NCI-H2171 (cell line): ENCODE data around the gene OR8B4.
"Not testable (repeated sequence)": the region's sequence is repeated elsewhere in the genome, so short reads cannot be mapped to it uniquely, and the experiment has no call there.

Source experiments
- DNase-seq: peaks from one replicate; lab custom pipeline; 2025; lab: John Stamatoyannopoulos, UW

The OR8B4 gene

DNA sequence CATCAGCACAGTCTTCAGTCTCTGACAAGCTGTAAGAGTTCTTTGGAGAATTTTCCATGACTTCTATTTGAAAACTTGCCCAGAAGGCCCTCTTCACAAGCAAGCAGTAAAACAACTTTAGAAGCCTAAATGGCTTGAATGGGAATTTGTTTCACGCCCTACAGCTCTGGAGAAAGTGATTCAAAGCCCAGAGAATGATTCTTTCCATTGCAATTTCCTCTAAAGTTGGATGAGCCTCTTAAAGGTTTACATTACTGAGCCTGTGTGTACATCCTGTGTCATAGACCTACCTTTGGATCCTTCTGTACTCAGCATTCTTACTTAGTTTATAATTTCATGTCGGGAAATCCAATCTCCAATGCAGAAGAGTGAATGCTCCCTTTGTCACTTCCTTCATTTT lies 19.1 kb downstream of the OR8B4 start:
- DNase-seq, result no peak

DNA sequence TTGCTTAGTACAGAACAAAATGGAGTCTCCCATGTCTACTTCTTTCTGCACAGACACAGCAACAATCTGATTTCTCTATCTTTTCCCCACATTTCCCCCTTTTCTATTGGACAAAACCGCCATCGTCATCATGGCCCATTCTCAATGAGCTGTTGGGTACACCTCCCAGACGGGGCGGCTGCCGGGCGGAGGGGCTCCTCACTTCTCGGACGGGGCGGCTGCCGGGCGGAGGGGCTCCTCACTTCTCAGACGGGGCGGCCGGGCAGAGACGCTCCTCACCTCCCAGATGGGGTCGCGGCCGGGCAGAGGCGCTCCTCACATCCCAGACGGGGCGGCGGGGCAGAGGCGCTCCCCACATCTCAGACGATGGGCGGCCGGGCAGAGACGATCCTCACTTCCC lies 21.5 kb downstream of the OR8B4 start:
- DNase-seq, result not testable (repeated sequence)

DNA sequence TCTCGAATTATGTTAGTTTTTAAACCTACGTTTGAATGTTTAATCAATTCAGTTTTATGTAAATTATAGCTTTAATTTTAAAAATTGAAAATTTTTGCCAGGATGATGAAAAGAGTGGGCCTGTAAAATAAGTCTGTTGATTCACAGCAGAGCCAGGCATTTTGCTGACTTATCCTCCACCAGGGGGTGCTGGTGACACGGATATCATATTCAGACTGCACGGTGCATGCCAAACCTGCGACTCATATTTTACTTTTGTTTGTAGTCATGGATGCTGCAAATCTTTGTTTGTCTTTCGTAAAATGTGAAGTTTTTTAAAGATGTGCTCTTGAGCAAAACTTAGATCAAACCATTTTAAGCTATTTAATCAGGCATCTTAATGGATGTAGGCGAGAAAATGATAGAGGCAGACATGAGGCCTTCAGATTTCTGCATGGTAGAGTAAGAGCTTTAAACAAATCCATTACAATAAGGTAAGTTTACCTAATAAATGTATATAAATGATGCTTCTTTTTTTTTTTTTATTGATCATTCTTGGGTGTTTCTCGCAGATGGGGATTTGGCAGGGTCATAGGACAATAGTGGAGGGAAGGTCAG lies 22.2 kb downstream of the OR8B4 start:
- DNase-seq, result no peak

DNA sequence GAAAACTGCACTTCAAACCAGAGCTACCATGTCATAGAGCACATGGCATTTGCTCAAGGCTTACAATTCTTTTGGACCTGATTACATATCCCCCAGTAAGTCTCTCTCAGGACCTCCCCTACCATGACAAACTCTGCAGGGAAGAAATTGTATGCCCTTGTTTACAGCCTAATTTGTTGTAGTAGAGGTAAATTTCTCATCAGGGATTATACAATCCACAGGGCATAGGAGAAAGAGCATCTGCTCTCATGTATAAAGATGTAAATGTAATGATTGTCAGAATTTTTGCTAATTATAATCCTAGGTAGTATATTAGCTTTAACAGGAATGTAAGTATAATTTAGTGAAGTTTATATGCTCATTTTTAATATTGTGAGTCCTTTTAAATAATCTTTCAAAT lies 25.7 kb downstream of the OR8B4 start, which contains the start of gene OR8B3:
OR8B3 (minus strand) TSS at position 101 of the 400 bp plus-strand sequence. CDS start 1,673 bp downstream, outside the sequence.
- DNase-seq, result no peak

DNA sequence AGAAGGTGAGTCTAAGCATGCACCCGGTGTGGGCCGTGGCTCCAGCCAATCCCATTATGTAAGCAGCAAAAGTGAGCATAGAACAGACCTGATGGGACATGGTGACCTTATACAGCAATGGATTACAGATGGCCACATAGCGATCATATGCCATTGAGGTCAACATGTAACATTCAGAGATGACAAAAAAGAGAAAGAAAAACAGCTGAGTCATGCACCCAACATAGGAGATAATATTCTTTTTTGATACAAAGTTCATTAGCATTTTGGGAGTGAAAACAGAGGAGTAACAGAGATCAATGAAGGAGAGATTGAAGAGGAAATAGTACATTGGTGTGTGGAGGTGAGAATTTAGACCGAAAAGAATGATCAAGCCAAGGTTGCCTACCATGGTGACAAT lies 27.8 kb downstream of the OR8B4 start:
- not testable (repeated sequence) for DNase-seq

DNA sequence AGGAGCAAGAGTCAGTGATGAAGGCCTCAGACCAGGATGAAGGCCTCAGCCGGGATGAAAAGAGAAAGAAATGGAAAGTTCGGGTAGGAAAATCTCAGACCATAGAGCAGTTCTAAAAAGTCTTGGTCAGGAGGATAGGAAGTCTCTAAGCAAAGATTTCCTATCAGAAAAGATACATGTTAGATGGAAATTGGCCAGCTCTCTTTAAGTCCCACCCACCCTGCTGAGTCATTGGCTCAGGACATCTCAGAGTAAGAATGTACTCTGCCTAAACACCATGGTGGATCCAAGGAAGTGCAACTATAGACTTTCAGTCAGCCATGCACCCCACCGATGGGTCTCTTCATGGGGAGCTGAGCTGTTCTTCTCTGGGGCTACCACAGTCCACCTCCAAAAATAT lies 30.3 kb downstream of the OR8B4 start:
- DNase-seq, result no peak

DNA sequence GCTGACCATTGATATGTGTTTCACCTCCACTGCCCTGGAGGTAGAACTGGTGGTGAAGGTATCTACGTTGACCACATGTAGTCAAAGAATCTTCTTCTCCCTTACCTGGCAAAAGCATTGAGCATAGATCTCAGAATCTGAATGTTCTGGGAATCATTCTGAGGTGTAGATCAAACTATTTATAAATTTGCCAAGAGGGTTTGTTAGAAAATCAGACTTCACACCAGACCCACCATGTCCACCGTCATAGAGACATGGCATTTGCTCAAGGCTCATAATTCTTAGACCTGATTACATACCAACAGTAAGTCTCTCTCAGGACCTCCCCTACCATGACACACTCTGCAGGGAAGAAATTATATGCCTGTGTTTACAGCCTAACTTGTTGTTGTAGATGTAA lies 40.3 kb downstream of the OR8B4 start, which contains the start of gene OR8B2:
OR8B2 (minus strand) TSS at position 101 of the 400 bp plus-strand sequence. CDS start 1,156 bp downstream, outside the sequence.
- DNase-seq, result no peak

DNA sequence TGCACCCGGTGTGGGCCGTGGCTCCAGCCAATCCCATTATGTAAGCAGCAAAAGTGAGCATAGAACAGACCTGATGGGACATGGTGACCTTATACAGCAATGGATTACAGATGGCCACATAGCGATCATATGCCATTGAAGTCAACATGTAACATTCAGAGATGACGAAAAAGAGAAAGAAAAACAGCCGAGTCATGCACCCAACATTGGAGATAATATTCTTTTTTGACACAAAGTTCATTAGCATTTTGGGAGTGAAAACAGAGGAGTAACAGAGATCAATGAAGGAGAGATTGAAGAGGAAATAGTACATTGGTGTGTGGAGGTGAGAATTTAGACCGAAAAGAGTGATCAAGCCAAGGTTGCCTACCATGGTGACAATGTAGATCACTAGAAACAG lies 41.8 kb downstream of the OR8B4 start:
- DNase-seq, result not testable (repeated sequence)

DNA sequence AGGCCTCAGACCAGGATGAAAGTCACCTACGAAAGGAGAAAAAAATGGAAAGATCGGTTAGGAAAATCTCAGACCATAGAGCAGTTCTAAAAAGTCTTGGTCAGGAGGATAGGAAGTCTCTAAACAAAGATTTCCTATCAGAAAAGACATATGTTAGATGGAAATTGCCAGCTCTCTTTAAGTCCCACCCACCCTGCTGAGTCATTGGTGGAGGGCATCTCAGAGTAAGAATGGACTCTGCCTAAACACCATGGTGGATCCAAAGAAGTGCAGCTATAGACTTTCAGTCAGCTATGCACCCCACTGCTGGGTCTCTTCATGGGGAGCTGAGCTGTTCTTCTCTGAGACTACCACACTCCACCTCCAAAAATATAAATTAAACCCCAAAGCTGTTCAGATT lies 44.1 kb downstream of the OR8B4 start:
- no peak for DNase-seq

DNA sequence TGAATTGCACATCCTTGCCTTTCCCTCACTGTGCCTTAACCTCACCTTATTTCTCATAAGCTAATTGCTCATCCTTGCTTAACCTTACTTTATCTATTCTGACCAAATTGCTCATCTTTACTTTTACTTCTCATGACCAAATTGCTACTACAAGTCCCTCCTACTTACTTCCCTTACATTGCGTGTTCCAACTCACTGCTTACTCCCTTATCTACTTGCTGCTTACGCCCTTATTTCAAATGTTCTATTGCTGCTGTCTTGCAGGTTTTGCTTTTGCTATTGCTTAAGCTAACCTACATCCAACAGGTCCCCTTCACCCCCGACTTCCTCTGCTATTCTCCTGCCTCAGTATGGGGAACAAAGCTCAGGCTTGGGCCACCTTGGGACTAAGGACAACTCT lies 48.4 kb downstream of the OR8B4 start:
- DNase-seq, result no peak
